ENCODE results near the gene GIPC1.

GIPC1 gene

DNA sequence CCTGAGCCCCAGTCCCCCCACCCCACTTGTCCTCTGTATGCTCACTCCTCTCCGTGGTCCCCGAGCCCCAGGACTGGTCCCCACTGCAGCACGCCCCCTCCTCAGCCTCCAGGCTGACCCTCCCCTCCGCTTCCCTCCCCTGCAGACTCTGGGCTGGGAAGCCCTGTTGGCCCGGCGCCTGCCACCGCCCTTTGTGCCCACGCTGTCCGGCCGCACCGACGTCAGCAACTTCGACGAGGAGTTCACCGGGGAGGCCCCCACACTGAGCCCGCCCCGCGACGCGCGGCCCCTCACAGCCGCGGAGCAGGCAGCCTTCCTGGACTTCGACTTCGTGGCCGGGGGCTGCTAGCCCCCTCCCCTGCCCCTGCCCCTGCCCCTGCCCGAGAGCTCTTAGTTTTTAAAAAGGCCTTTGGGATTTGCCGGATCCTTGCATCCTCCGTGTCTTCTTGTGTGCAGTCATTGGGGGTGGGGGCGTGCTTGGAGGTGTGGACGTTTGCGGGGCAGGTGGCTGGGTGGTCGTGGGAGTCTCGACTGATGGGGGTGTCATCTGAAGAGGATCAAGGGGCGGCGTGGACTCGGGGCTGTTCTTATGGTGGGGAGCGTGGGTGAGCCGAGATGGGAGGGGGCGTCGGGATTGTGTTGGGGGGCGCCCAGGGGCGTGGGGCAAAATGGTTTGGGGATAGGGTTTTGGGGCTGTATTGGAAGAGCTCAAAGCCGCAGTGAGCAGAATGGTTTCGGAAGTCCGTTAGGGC is 24.3 kb downstream of the GIPC1 start:
- DNase-seq = no peak
- Histone ChIP-seq H3K14ac (ENCODE audit: low read length) (no peak overlapping the region), H3K79me1 (ENCODE audit: low read length) (no peaks in the 10 kb centered on the region), H2BK5ac (ENCODE audit: low read depth, low read length, poor library complexity) (no peak overlapping the region), H2AK5ac (ENCODE audit: low read length) (no peak overlapping the region), H4K12ac (ENCODE audit: low read depth, low read length) (no peak overlapping the region), H3K4ac (ENCODE audit: low read depth, low read length) (no peak overlapping the region), H3K27me3 (ENCODE audit: insufficient read depth, low read length) (no peaks in the 10 kb centered on the region), H3K18ac (ENCODE audit: low read length) (no peak overlapping the region), H2AFZ (ENCODE audit: insufficient read depth, low read length, poor library complexity) (no peak overlapping the region), H3K23ac (ENCODE audit: low read length) (no peak overlapping the region), H2BK120ac (ENCODE audit: insufficient read depth, low read length, poor library complexity) (no peak overlapping the region), H4K8ac (ENCODE audit: low read depth, low read length) (no peak overlapping the region), H3K79me2 (ENCODE audit: control insufficient read depth, insufficient read depth, low read length, poor library complexity) (no peaks in the 10 kb centered on the region), H3K4me2 (ENCODE audit: low read length) (no peak overlapping the region), H4K91ac (ENCODE audit: low read depth, low read length) (no peak overlapping the region), H3K36me3 (ENCODE audit: control insufficient read depth in 1 of 2, insufficient read depth in 2 of 2, low read length in 2 of 2) (peaks cover 2 to 3% of the 10 kb centered on the region in 2 experiments), H3K9me3 (ENCODE audit: insufficient read depth, low read depth, low read length) (peaks cover 2% of the 10 kb centered on the region), H3K4me3 (ENCODE audit: low read depth, low read length) (no peak overlapping the region), H3K9ac (ENCODE audit: low read length) (no peak overlapping the region), H3K27ac (ENCODE audit: low read depth, low read length) (no peak overlapping the region), H2BK12ac (ENCODE audit: low read length) (no peak overlapping the region), H3K4me1 (ENCODE audit: control insufficient read depth in 1 of 2, insufficient read depth in 2 of 2, low read length in 2 of 2) (peaks cover 0 to 8% of the 10 kb centered on the region in 2 experiments)
- no CpG with 5 or more reads among the region's 46 CpGs for WGBS (ENCODE audit: extremely low coverage, insufficient coverage, insufficient read length)

DNA sequence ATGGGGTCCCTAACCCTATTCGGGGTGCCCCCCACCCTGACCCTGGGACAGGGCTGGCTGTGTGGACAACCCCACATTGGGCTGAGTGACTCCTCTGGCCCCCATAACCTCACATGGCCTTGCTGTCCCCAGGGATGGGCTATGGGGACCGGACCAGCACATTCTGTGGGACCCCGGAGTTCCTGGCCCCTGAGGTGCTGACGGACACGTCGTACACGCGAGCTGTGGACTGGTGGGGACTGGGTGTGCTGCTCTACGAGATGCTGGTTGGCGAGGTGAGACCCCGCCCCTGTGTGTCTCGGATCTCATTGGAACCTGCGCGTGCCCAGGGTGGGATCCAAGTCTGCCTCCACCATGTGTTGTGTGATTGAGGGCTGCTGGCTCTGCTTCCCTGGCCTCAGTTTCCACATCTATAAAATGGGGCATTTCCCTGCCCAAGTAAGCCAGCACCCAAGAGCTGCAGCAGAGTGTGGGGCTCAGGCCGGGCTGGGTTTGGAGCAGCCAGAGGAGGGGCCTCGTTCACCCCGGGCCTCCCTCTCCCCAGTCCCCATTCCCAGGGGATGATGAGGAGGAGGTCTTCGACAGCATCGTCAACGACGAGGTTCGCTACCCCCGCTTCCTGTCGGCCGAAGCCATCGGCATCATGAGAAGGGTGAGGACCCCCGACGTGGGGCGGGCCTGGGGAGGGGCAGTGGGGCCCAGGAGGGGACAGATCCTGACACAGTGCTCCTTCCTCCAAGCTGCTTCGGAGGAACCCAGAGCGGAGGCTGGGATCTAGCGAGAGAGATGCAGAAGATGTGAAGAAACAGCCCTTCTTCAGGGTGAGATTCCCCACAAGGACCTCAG is 25.7 kb downstream of the GIPC1 start:
- Histone ChIP-seq H3K9me3 (ENCODE audit: insufficient read depth, low read depth, low read length) (peaks cover 2% of the 10 kb centered on the region), H2BK5ac (ENCODE audit: low read depth, low read length, poor library complexity) (no peak overlapping the region), H3K9ac (ENCODE audit: low read length) (no peak overlapping the region), H3K36me3 (ENCODE audit: control insufficient read depth in 1 of 2, insufficient read depth in 2 of 2, low read length in 2 of 2) (peaks cover 2 to 3% of the 10 kb centered on the region in 2 experiments), H2BK120ac (ENCODE audit: insufficient read depth, low read length, poor library complexity) (no peak overlapping the region), H3K23ac (ENCODE audit: low read length) (no peak overlapping the region), H3K27ac (ENCODE audit: low read depth, low read length) (no peak overlapping the region), H2BK12ac (ENCODE audit: low read length) (no peak overlapping the region), H2AK5ac (ENCODE audit: low read length) (no peak overlapping the region), H4K91ac (ENCODE audit: low read depth, low read length) (no peak overlapping the region), H3K4me2 (ENCODE audit: low read length) (no peak overlapping the region), H3K18ac (ENCODE audit: low read length) (no peak overlapping the region), H4K12ac (ENCODE audit: low read depth, low read length) (no peak overlapping the region), H3K4me1 (ENCODE audit: control insufficient read depth in 1 of 2, insufficient read depth in 2 of 2, low read length in 2 of 2) (peaks cover 0 to 8% of the 10 kb centered on the region in 2 experiments), H3K14ac (ENCODE audit: low read length) (no peak overlapping the region), H3K27me3 (ENCODE audit: insufficient read depth, low read length) (no peaks in the 10 kb centered on the region), H3K4me3 (ENCODE audit: low read depth, low read length) (no peak overlapping the region), H3K4ac (ENCODE audit: low read depth, low read length) (no peak overlapping the region), H3K79me2 (ENCODE audit: control insufficient read depth, insufficient read depth, low read length, poor library complexity) (no peaks in the 10 kb centered on the region), H2AFZ (ENCODE audit: insufficient read depth, low read length, poor library complexity) (no peak overlapping the region), H4K8ac (ENCODE audit: low read depth, low read length) (no peak overlapping the region), H3K79me1 (ENCODE audit: low read length) (no peaks in the 10 kb centered on the region)
- DNase-seq = no peak
- WGBS (ENCODE audit: extremely low coverage, insufficient coverage, insufficient read length) = no CpG with 5 or more reads among the region's 32 CpGs

DNA sequence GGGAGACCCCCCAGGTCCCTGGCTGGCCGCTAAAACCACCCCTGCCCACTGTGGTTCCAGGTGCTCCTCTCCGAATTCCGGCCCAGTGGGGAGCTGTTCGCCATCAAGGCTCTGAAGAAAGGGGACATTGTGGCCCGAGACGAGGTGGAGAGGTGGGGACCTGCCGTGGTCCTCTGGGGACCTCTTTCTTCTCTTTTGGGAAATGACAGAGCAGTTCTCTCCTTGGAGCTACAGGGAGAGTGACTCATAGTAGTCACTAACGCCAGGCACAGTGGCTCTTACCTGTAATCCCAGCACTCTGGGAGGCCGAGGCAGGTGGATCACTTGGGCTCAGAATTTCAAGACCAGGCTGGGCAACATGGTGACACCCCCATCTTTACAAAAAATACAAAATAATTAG is 28.1 kb downstream of the GIPC1 start:
- peaks cover 2% of the 10 kb centered on the region for H3K9me3 ChIP-seq (ENCODE audit: insufficient read depth, low read depth, low read length)
- no peak overlapping the region for H3K14ac ChIP-seq (ENCODE audit: low read length)
- no peak overlapping the region for H2AFZ ChIP-seq (ENCODE audit: insufficient read depth, low read length, poor library complexity)
- H3K18ac ChIP-seq (ENCODE audit: low read length) = no peak overlapping the region
- H3K27ac ChIP-seq (ENCODE audit: low read depth, low read length) = no peak overlapping the region
- no peak overlapping the region for H3K23ac ChIP-seq (ENCODE audit: low read length)
- no peak overlapping the region for H2AK5ac ChIP-seq (ENCODE audit: low read length)
- H3K79me1 ChIP-seq (ENCODE audit: low read length) = no peaks in the 10 kb centered on the region
- H2BK12ac ChIP-seq (ENCODE audit: low read length) = no peak overlapping the region
- H2BK5ac ChIP-seq (ENCODE audit: low read depth, low read length, poor library complexity) = no peak overlapping the region
- H3K27me3 ChIP-seq (ENCODE audit: insufficient read depth, low read length) = no peaks in the 10 kb centered on the region
- H4K12ac ChIP-seq (ENCODE audit: low read depth, low read length) = no peak overlapping the region
- H4K91ac ChIP-seq (ENCODE audit: low read depth, low read length) = no peak overlapping the region
- H3K36me3 ChIP-seq (ENCODE audit: control insufficient read depth in 1 of 2, insufficient read depth in 2 of 2, low read length in 2 of 2) = peaks cover 2 to 3% of the 10 kb centered on the region in 2 experiments
- no peak overlapping the region for H4K8ac ChIP-seq (ENCODE audit: low read depth, low read length)
- H3K4ac ChIP-seq (ENCODE audit: low read depth, low read length) = no peak overlapping the region
- no peak overlapping the region for H2BK120ac ChIP-seq (ENCODE audit: insufficient read depth, low read length, poor library complexity)
- H3K4me2 ChIP-seq (ENCODE audit: low read length) = no peak overlapping the region
- no CpG with 5 or more reads among the region's 9 CpGs for WGBS (ENCODE audit: extremely low coverage, insufficient coverage, insufficient read length)
- no peaks in the 10 kb centered on the region for H3K79me2 ChIP-seq (ENCODE audit: control insufficient read depth, insufficient read depth, low read length, poor library complexity)
- peaks cover 0 to 9% of the 10 kb centered on the region in 2 experiments for H3K4me1 ChIP-seq (ENCODE audit: control insufficient read depth in 1 of 2, insufficient read depth in 2 of 2, low read length in 2 of 2)
- no peak for DNase-seq
- no peak overlapping the region for H3K9ac ChIP-seq (ENCODE audit: low read length)
- H3K4me3 ChIP-seq (ENCODE audit: low read depth, low read length) = no peak overlapping the region

DNA sequence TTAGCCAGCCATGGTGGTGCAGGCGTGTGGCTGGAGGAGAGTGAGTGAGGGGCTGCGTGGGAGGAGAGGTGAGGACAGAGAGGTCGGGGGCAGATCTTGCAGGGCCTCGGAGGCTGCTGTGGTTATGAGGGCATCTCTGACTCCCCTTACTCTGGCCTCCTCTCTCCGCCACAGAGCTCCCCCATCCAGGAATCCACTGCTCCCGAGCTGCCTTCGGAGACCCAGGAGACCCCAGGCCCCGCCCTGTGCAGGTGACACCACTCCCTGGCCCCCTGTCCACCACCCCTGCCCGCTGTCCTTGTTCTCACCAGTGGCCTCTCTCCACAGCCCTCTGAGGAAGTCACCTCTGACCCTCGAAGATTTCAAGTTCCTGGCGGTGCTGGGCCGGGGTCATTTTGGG is 28.5 kb downstream of the GIPC1 start:
- no peak overlapping the region for H4K12ac ChIP-seq (ENCODE audit: low read depth, low read length)
- WGBS (ENCODE audit: extremely low coverage, insufficient coverage, insufficient read length) = no CpG with 5 or more reads among the region's 12 CpGs

More for the DNA sequence above, 28.5 kb downstream of the GIPC1 start:
- Histone ChIP-seq H2BK120ac (ENCODE audit: insufficient read depth, low read length, poor library complexity) (no peak overlapping the region), H3K14ac (ENCODE audit: low read length) (no peak overlapping the region), H3K36me3 (ENCODE audit: control insufficient read depth in 1 of 2, insufficient read depth in 2 of 2, low read length in 2 of 2) (peaks cover 2 to 3% of the 10 kb centered on the region in 2 experiments), H2AK5ac (ENCODE audit: low read length) (no peak overlapping the region), H3K9me3 (ENCODE audit: insufficient read depth, low read depth, low read length) (peaks cover 2% of the 10 kb centered on the region), H3K4me2 (ENCODE audit: low read length) (no peak overlapping the region), H3K4me3 (ENCODE audit: low read depth, low read length) (no peak overlapping the region), H2BK5ac (ENCODE audit: low read depth, low read length, poor library complexity) (no peak overlapping the region), H3K4me1 (ENCODE audit: control insufficient read depth in 1 of 2, insufficient read depth in 2 of 2, low read length in 2 of 2) (peaks cover 0 to 5% of the 10 kb centered on the region in 2 experiments), H4K91ac (ENCODE audit: low read depth, low read length) (no peak overlapping the region), H3K18ac (ENCODE audit: low read length) (no peak overlapping the region), H3K79me2 (ENCODE audit: control insufficient read depth, insufficient read depth, low read length, poor library complexity) (no peaks in the 10 kb centered on the region), H3K4ac (ENCODE audit: low read depth, low read length) (no peak overlapping the region), H3K27ac (ENCODE audit: low read depth, low read length) (no peak overlapping the region), H2AFZ (ENCODE audit: insufficient read depth, low read length, poor library complexity) (no peak overlapping the region), H3K9ac (ENCODE audit: low read length) (no peak overlapping the region), H4K8ac (ENCODE audit: low read depth, low read length) (no peak overlapping the region), H3K23ac (ENCODE audit: low read length) (no peak overlapping the region), H2BK12ac (ENCODE audit: low read length) (no peak overlapping the region), H3K79me1 (ENCODE audit: low read length) (no peaks in the 10 kb centered on the region), H3K27me3 (ENCODE audit: insufficient read depth, low read length) (no peaks in the 10 kb centered on the region)
- DNase-seq = no peak
